Breast epithelium (tissue), 3 donors: ENCODE data around the gene SPACA7.

Experiments used
- CTCF ChIP-seq, 3 donors: fragments of 450-650 bp; IDR thresholded peaks; one replicate each; pipeline ENCODE4 v1.5.1; 2016 to 2017; ENCODE audit warnings: antibody characterized with exemption in 3 of 3, mild to moderate bottlenecking in 3 of 3, moderate library complexity in 3 of 3
- POLR2A ChIP-seq: fragments of 450-650 bp; IDR thresholded peaks from one replicate; pipeline ENCODE4 v1.6.1; 2016; ENCODE audit warnings: antibody characterized with exemption, mild to moderate bottlenecking, moderate library complexity

- TF ChIP-seq POLR2A (no peak), CTCF (IDR thresholded peaks at IDR 0.05) (no peak)
Observed at GRCh38 chr13:112329376-112329775, 46.8 kb upstream of the SPACA7 start.
